Choroid plexus epithelial cell (primary cell): Measurements from ENCODE around the gene GNPDA1.
"Not testable (repeated sequence)": the region's sequence is repeated elsewhere in the genome, so short reads cannot be mapped to it uniquely, and the experiment has no call there.

Experiments
- DNase-seq: peaks from one replicate; pipeline ENCODE4 v3.0.0-alpha.2; 2010; ENCODE audit warnings: low read depth
- H3K4me3 ChIP-seq: 2 replicates; pipeline ENCODE4 v1.5.1; 2011; ENCODE audit warnings: low read depth, mild to moderate bottlenecking, control low read depth, low read length, moderate library complexity
- TF ChIP-seq, protein P1 (sequence below): conservative IDR thresholded peaks from 2 replicates; pipeline ENCODE4 v1.5.1; 2011; ENCODE audit warnings: low read depth, mild to moderate bottlenecking, control low read depth, inconsistent platforms, low read length, moderate library complexity

GNPDA1 gene

DNA sequence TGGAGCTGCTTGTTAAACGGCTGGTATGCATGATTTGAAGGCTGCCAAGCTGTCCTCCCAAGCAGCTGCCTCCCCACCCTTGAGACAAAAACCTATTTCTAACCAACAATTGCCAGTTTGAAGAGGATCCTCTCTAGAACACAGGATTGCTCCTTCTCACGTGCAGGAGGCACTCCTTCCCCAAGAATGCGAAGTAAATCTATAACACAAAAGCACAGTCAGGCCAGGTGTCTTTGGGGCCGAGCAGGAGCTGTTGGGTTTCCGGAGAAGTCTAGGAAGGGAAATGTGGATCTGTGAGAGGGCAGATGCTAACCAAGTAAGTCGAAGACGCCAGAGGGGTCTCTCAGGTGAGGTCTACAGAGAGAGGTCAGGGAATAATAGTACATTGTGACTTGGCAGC, 35.4 kb upstream of the GNPDA1 start:
- H3K4me3 ChIP-seq, result no peak overlapping the region
- TF ChIP-seq, protein P1, sequence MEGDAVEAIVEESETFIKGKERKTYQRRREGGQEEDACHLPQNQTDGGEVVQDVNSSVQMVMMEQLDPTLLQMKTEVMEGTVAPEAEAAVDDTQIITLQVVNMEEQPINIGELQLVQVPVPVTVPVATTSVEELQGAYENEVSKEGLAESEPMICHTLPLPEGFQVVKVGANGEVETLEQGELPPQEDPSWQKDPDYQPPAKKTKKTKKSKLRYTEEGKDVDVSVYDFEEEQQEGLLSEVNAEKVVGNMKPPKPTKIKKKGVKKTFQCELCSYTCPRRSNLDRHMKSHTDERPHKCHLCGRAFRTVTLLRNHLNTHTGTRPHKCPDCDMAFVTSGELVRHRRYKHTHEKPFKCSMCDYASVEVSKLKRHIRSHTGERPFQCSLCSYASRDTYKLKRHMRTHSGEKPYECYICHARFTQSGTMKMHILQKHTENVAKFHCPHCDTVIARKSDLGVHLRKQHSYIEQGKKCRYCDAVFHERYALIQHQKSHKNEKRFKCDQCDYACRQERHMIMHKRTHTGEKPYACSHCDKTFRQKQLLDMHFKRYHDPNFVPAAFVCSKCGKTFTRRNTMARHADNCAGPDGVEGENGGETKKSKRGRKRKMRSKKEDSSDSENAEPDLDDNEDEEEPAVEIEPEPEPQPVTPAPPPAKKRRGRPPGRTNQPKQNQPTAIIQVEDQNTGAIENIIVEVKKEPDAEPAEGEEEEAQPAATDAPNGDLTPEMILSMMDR, result no peak
- DNase-seq, result no peak

DNA sequence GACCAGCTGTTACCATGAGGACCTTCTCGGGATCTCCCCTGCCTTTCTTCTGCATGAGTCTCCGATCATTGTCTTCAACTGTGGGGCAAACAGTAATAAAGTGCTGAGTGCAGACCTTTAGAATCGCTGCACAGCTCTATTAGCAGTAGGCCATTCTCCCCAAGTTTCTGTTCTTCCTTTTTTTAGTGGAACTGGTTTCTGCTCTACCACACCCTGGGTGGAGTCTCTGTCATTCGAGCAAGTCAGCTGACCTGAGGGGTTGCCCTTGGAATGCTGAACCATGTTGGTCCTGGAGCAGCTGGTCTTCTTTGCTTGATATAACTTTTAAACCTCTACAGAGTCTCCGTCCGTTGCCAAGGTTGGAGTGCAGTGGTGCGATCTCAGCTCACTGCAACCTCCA, 33.4 kb upstream of the GNPDA1 start:
- no peak overlapping the region for H3K4me3 ChIP-seq
- TF ChIP-seq, protein P1, result no peak
- no peak for DNase-seq

DNA sequence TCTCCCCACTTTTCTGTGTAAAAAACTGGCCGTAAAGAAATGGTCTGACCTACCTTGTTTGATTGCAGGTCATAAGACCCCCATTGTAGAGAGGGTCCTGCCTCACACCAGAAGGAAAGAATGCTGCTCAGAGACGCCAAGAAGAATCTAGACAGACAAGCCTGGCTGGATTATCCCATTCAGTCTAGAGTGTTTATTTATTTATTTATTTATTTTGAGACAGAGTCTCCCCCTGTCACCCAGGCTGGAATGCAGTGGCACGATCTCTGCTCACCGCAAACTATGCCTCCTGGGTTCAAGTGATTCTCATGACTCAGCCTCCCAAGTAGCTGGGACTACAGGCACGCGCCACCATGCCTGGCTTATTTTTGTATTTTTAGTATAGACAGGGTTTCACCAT, 28.1 kb upstream of the GNPDA1 start:
- DNase-seq, H3K4me3 ChIP-seq: not testable (repeated sequence)

DNA sequence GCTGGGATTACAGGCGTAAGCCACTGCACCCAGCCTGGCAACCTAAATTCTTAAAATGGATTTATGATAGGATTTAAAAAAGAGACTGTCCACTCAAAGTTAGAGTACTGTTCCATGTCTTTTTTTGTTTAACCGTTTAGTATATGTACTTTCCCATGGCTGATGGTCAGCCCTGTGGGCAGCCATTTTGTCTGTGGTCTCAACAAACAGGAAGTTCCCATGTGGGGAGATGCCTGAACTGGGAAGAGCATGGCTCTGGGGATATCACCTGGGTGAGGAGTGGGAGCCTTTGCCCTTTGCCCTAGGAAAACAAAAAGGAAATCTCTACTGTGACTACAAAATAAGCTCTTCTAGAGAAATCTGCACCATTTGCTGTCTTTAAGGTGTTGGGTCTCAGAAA, 27.5 kb upstream of the GNPDA1 start:
- no peak overlapping the region for H3K4me3 ChIP-seq
- TF ChIP-seq, protein P1, result no peak
- no peak for DNase-seq

DNA sequence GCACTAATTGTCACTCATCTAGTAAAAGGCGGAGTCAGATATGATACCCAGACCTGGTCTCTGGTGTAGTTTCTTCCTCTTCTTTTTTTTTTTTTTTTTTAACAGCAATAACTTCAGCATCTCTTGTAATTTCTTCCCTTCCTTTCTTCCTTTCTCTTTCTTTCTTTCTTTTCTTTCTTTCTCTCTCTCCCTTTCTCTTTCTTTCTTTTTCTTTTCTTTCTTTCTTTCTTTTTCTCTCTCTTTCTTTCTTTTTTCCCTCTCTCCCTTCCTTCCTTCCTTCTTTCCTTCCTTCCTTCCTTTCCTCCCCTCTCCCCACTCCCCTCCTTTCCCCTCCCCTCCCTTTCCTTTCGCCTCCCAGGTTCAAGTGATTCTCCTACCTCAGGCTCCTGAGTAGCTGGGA, 25.9 kb upstream of the GNPDA1 start:
- H3K4me3 ChIP-seq, result no peak overlapping the region
- TF ChIP-seq, protein P1, result no peak
- no peak for DNase-seq

DNA sequence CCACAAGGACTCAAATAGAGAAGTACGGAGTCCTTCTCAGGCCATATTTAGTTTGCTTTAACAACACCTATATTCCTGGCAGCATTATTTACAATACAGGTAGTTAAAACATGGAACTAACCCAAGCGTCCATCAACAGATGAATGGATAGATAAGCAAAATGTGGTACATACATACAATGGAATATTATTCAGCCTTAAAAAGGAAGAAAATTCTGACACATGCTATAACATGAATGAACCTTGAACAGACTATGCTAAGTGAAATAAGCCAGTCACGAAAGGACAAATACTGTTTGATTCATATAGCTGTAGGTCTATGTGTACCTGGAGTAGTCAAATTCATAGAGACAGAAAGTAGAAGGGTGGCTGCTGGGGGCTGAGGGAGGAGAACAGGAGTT, 24.8 kb upstream of the GNPDA1 start:
- H3K4me3 ChIP-seq, DNase-seq: not testable (repeated sequence)

DNA sequence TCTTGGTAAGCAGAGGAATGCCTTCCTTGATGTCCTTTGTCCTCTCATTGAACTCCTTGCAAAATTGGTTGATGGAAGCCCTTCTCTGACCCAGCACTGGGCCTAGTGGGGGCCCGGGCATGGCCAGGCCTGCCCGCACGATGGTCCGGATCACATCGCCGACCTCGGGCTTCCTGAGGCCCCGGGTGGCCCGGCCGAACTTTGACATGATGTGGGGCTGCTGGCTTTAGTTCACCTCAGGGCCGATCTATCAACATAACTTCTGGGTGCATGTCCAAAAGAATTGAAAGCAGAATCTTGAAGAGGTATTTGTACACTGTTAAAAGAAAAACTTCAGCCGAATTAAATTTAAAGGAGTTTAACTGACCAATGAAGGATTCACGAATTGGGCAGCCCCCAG, 24.1 kb upstream of the GNPDA1 start:
- no peak overlapping the region for H3K4me3 ChIP-seq

DNA sequence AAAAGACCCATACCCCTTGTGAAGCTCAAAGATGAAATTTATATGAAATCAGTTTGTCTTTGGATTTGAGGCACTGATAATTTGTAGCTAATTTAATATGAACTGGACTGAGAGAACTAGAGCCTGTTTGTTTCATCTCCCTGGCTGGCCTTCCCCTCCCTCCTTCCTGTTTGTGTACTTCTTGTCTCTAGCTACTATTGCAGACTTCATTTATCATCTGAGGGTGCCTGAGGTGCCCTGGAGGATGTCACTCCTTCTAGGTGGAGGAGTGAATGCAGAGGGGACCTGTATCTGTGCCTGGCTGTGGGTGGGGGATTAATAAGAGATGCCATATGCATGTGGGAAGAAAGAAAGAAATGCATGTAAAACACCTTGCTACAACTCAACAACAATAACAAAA, 22.2 kb upstream of the GNPDA1 start:
- DNase-seq, result no peak
- H3K4me3 ChIP-seq, result no peak overlapping the region
- TF ChIP-seq, protein P1, result no peak

More for the DNA sequence above, 24.1 kb upstream of the GNPDA1 start:
- TF ChIP-seq, protein P1, result no peak
- no peak for DNase-seq

DNA sequence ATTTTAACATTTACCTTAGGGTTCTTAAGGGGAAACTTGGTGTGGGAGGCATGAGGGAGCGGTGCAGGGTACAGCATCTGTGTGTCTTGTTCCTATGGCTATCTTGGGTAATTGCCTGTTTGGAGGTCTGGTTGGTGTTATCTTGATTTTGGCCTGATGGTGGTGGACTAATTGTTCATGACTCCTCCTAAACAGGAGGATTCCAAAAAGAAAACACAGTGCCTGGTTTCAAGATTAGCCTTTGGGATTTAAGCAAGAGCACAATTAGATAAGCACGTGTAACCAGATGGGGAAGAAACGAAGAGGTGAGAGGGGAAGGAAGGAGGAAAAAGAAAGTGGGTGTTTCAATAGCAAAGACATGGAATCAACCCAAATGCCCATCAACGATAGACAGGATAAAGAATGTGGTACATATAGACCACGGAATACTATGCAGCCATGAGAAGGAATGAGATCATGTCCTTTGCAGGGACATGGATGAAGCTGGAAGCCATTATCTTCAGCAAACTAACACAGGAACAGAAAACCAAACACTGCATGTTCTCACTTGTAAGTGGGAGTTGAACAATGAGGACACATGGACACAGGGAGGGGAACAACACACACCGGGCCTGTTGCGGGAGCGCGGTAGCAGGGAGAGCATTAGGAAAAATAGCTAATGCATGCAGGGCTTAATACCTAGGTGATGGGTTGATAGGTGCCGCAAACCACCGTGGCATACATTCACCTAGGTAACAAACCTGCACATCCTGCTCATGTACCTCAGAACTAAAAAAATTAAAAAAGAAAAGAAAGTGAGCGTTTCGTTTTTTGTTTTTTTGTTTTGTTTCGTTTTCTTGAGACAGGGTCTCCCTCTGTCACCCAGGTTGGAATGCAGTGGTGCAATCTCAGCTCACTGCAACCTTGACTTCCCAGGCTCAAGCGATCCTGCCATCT, 21.1 kb upstream of the GNPDA1 start:
- H3K4me3 ChIP-seq, DNase-seq: not testable (repeated sequence)
